Activated T-cell treated with anti-CD3 and anti-CD28 coated beads for 24 hours (primary cell): ENCODE measurements around the gene RUNX1.

Source experiments
- DNase-seq: peaks from one replicate; pipeline ENCODE4 v3.0.0-alpha.2; 2020; ENCODE audit warnings: low read depth

The RUNX1 gene

GRCh38 chr21:34846601-34847112, 202.4 kb downstream of the RUNX1 start:
- no peak for DNase-seq

DNA sequence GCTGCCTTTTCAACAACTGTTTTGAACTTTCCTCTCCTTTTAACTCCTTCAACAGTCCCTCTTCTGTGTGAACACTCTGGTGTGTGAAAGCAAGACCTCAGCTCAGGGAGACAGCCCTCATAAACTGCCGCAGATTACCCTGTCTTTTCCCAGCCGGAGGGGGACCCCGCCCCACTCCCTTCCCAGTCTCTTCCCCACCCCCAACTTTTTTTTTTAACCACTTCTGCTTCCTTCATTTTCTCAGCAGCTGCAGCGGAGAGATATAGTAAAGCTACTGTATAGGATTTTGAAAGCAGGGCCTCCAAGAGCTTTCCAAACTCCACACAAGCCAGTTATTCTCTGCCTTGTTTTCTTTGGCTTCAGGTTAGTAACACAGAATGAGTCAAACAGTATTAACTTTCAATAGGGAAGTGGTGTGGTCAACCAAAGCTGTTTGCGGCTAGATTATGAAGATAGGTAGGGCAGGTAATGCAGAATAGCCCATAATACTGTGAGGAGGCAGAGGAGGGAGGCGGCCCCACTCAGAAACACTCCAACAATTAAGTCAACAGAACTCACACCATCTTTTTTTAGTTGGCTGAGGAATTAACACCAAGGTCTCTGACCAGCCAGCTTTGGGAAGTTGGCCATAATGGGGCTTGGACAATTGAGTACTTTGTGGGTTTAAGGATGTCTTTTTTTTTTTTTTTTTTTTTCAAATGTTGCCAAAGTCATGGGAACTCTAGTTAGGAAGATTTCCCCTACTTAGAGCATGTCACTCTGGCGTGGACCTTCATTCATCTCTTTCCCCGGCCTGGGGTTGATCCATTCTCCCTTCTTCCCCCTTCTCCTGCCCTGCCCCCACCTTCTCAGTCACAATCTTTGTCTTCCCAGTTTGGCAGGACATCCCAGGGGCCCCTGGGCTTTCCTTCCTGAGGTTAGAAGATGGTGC, 203.3 kb downstream of the RUNX1 start:
- DNase-seq, result peak; percentile 12

DNA sequence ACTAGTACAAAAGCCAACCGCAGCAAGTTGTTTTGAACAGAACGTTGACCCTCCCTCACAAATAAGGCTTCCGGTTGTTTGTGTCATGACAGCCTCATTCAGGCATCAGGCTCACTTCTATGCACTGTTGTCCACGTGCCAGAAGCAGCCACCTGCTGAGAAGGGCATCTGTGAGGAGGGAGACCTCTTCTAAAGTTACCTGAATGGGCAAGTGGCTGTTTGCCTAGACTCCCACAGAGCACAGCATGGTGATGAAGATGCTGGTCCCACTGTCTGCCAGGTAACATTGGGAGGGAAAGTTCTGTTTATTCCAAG, 204.2 kb downstream of the RUNX1 start:
- no peak for DNase-seq

DNA sequence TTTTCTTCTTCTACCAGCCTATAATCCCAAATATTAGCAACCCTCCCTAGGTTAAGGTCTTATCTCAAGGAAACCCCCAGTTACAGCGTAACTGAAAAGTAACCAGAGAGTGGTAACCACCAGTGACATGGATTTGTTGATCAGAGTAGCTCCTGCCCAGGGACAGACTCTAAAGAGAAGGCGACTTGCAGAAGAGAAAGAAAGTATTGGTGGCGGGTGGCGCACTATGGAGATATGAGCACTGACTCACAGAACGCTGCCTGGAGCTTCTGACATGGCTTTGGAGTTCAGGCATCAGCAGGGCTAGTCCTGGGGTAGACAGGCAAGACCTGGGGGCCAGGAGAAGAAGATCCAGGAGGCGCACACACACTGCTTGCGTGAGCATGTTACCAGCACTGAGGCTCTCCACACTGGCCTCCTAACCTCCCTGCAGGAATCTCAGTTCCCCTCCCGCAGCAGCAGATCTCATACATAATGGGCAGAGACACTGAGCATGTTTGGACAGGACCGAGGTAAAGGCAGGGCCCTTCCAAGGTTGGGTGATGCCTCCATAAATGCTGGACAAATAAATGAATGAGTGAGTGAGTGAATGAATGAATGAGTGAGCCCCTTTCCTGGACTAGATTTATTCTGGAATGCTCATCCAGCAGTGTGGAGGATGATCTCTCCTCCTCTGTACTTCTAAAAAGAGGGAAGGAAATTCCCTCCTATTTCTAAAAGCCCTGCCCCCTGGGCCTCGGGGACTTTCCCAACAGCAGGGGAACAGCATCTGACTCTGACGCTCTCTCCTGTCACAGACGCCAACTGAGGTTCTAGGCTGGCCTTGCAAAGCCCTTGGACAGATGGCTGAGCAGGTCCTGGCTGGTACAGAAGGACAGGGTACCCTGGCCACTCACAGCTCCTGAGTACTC, 204.8 kb downstream of the RUNX1 start:
- no peak for DNase-seq

- no peak for DNase-seq
Observed at GRCh38 chr21:34843562-34843961, 205.5 kb downstream of the RUNX1 start.

DNA sequence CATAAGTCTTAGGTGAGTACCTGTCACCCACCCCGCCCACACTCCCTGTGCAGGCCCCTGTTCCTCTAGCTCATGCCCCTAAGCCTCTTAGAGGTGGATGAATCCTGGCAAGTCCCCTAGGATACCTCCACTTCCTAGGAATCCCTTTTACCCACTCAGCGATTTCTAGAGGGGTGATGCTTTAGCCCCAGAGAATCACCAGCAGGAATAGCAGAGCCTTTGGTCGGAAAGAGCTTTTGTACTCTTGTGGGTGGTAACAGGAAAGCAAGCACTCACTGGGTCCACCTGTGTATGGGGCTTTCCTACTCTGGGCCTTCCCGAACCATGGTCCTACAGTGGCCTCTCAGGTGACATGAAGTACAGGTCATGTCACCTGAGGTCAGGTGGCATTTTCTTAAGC, 207.9 kb downstream of the RUNX1 start:
- no peak for DNase-seq

GRCh38 chr21:34840693-34841092, 208.4 kb downstream of the RUNX1 start:
- no peak for DNase-seq

GRCh38 chr21:34838956-34839820, 209.9 kb downstream of the RUNX1 start:
- no peak for DNase-seq

DNA sequence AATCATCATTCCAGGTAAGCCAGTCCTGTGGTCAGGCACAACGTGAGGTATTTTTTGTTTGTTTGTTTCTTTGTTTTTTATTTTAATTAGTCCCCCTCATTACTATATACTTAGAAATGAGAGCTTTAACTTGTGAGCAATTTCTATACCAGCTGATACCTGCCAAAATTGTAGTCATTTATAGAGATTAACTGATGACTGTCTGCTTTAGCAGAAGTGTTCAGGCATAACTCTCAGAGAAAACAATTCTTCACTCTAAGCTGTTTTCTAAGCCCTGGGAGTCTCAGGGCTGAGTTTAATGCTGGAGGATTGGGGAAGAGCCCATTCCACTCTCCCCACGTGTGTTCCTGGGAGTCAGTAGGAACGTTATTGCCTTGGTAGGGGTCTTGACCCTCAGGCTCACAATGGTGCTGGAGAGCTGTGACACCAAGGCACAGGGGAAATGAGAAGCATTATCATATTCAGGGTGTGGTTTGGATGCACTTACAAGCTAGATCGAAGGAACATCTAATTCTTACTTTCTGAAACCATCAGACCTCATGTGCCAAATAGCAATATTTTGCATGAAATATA, 212.1 kb downstream of the RUNX1 start:
- no peak for DNase-seq

DNA sequence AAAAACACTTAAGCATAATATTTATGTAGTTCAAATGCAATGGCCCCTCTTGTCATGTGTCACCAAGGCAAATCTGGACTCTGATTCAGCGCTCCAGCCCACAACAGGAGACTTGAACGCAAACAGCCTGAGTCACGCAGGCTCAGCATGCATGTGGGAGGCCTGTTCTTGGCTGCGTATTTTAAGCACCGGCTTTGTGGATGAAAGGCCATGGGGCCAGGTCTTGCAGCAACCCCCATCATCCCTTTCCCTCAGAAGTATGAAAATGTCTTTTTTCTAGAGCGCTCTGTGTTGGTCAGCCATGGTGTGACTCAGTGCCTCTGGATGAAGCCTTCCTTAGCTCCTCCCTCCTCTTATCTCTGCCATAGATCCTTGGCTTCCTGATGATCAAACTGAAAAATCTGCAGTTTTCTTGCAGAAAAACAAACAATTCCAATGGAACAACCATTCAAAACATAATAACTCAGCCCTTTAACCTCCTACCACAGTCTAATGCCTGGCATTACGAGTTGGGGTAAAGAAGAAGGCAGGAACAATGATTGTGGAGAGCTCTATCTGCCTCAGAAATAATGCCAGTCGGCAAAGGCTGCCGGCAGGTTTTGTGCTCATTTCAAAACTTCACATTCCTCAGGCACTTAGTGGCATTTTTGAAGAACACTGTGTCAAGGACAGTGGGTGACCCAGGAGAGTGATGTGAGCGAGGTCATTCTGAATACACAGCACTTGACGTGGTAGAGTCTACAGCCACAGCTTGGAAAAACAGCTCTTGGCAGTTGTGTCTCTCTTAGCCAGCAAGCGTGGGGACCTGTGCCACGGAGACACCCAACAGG, 212.8 kb downstream of the RUNX1 start:
- DNase-seq, result peak; percentile 28

- no peak for DNase-seq
Observed at GRCh38 chr21:34835526-34835925, 213.6 kb downstream of the RUNX1 start.

DNA sequence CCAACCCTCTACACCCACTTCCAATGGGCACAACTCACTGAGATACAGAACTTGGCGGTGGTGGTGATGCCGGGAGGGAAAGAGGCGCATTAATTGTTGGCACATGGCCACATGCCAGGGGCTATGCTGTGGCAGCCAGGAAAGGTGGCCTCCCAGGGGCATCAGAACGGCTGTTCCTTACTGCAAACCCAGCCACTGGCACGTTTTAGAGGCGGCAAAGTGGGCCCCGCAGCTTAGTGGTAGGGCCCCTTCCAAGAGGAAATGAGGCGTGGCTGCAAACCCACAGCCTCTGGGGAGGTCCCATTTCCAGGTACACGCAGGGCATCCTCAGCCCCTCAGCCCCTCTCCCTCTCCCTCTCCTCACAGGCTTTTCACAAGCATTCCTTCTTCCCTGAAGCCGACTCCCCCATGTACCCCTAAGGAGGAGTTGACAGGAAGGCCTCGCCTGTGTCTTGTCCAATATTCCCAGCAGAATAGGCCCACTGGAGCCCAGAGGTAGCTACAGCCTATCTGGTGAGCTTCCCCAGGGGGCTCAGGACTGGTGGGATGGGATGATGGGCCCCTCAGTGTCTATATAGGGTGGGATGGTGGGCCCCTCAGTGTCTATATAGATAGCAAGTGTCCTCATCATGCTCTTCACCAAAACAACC, 214.1 kb downstream of the RUNX1 start:
- DNase-seq, result no peak

DNA sequence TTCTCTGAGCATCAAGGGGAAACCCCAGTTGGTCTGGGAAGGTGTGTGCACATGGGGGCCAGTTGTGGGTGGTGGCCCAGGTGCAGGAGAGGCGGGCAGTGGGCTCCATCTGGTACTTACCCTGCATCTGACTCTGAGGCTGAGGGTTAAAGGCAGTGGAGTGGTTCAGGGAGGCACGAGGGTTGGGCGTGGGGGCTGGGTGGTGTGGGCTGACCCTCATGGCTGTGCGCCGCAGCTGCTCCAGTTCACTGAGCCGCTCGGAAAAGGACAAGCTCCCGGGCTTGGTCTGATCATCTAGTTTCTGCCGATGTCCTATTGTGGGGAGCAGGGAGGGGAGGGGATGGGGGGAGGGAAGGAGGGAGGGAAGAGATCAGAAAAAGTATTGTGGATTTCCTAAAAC, 214.8 kb downstream of the RUNX1 start:
- DNase-seq, result no peak

DNA sequence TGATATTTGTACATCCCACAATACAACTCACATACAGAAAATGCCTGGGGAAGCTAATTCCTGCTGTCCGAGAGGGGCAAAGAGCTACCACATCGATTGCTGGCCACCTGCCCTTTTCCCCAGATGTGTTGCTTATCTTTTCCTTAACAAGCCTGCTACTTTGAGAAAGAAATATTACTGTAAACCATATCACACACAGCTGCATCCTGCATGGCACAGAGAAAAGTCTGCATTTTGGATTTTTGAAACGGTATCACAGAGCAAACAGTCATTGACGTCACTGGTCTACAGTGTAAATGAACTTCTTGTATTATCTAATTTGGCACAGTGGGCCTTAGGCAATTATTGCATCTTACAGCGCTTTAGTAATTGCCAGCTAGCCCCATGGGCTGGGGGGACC, 215.6 kb downstream of the RUNX1 start:
- no peak for DNase-seq

- no peak for DNase-seq
Observed at GRCh38 chr21:34830386-34831170, 218.5 kb downstream of the RUNX1 start.

- DNase-seq, result no peak
Observed at GRCh38 chr21:34827445-34828235, 221.5 kb downstream of the RUNX1 start.

GRCh38 chr21:34826836-34827235, 222.3 kb downstream of the RUNX1 start:
- no peak for DNase-seq

GRCh38 chr21:34825948-34826548, 223.1 kb downstream of the RUNX1 start:
- no peak for DNase-seq
